Germinal center (tissue), 1 donor: Measurements from ENCODE around the gene TEK.
"Not testable (repeated sequence)": the region's sequence is repeated elsewhere in the genome, so short reads cannot be mapped to it uniquely, and the experiment has no call there.

Experiments used
- DNase-seq: peaks from one replicate; pipeline ENCODE4 v3.0.0; 2012; ENCODE audit warnings: mixed read lengths, low spot score

Gene TEK

GRCh38 chr9:27108981-27109541 is at the start of gene TEK:
TSS of gene TEK (plus strand) at chr9:27109225. CDS start at chr9:27109591, 366 bp downstream.
- DNase-seq: no peak

GRCh38 chr9:27059412-27059811 is 49.6 kb upstream of the TEK start:
- no peak for DNase-seq

GRCh38 chr9:27059907-27060306 is 49.1 kb upstream of the TEK start:
- no peak for DNase-seq

- no peak for DNase-seq
Measured at GRCh38 chr9:27065288-27065687, 43.7 kb upstream of the TEK start.

- no peak for DNase-seq
Measured at GRCh38 chr9:27073841-27074728, 34.9 kb upstream of the TEK start.

GRCh38 chr9:27078685-27079084 is 30.3 kb upstream of the TEK start:
- DNase-seq: no peak

GRCh38 chr9:27085456-27085855 is 23.6 kb upstream of the TEK start:
- DNase-seq: no peak

- DNase-seq: no peak
Measured at GRCh38 chr9:27086818-27087680, 22.0 kb upstream of the TEK start.

- DNase-seq: no peak
Measured at GRCh38 chr9:27088981-27089380, 20.0 kb upstream of the TEK start.

GRCh38 chr9:27089706-27090105 is 19.3 kb upstream of the TEK start:
- no peak for DNase-seq

GRCh38 chr9:27090231-27090630 is 18.8 kb upstream of the TEK start:
- DNase-seq: no peak

GRCh38 chr9:27090711-27091110 is 18.3 kb upstream of the TEK start:
- DNase-seq: no peak

GRCh38 chr9:27092496-27092895 is 16.5 kb upstream of the TEK start:
- not testable (repeated sequence) for DNase-seq

GRCh38 chr9:27093384-27094067 is 15.5 kb upstream of the TEK start:
- not testable (repeated sequence) for DNase-seq

GRCh38 chr9:27094640-27095298 is 14.3 kb upstream of the TEK start:
- no peak for DNase-seq

- DNase-seq: no peak
Measured at GRCh38 chr9:27107241-27107640, 1.8 kb upstream of the TEK start.

GRCh38 chr9:27109621-27110020 is 596 bp downstream of the TEK start:
- no peak for DNase-seq

GRCh38 chr9:27110181-27110580 is 1.2 kb downstream of the TEK start:
- DNase-seq: no peak

GRCh38 chr9:27112235-27112634 is 3.2 kb downstream of the TEK start:
- no peak for DNase-seq

- no peak for DNase-seq
Measured at GRCh38 chr9:27117489-27118135, 8.6 kb downstream of the TEK start.

GRCh38 chr9:27118916-27119315 is 9.9 kb downstream of the TEK start:
- DNase-seq: no peak
